HCT116 (cell line): ENCODE results near the gene LAP3. TPM values are rescaled to one million over a fixed set of nuclear protein-coding genes. Genes with fewer than 3 reads are reported as not detected.

Source experiments
- ATAC-seq: fragments of 200-7000 bp; cut with Tn5 transposase; 2 replicates; pipeline ENCODE4 v1.9.1; 2020; ENCODE audit warnings: mild to moderate bottlenecking, moderate library complexity
- BruUV-seq: library from RNA; stranded (reverse); fragments of 400-500 nt; replicated peaks from 2 replicates; lab custom pipeline; 2021; lab: Mats Ljungman, UMichigan
- CTCF ChIA-PET: fragments of 300-600 bp; sonication (Branson Sonifier 250); formaldehyde crosslinking; loops from one replicate; lab custom pipeline; 2021; ENCODE audit warnings: antibody characterized with exemption; lab: Charles Lee
- POLR2A ChIA-PET: fragments of 300-600, 350-600 bp; sonication (Branson Sonifier 250); formaldehyde crosslinking; loops from one replicate; lab custom pipeline; 2021; ENCODE audit warnings: antibody characterized with exemption; lab: Charles Lee
- RAD21 ChIA-PET, 2 experiments: fragments of 300-600 bp; sonication (Branson Sonifier 250); formaldehyde crosslinking; loops; one replicate each; lab custom pipeline; 2023; ENCODE audit warnings: low total read pairs in 2 of 2; ENCODE audit not compliant: uncharacterized antibody in 2 of 2, unreplicated experiment in 2 of 2, low non-redundant PET in 1 of 2; lab: Charles Lee
- DNase-seq: peaks from one replicate; pipeline ENCODE4 v3.0.0-alpha.2; 2010; ENCODE audit warnings: low read depth, low spot score
- H2AFZ ChIP-seq: fragments of 200-600 bp; shearing (Covaris generic), sonication (generic); 2 replicates; pipeline ENCODE4 v1.6.1; 2017; ENCODE audit warnings: low read depth, mixed run types, mixed read lengths, antibody characterized with exemption, low read length; ENCODE audit not compliant: poor library complexity, severe bottlenecking
- H3K27ac ChIP-seq: 2 replicates; pipeline ENCODE4 v1.5.1; 2012; ENCODE audit warnings: low read depth, low read length
- H3K27me3 ChIP-seq: fragments of 200-600 bp; sonication (generic); 2 replicates; pipeline ENCODE4 v1.6.1; 2016; ENCODE audit warnings: mixed run types, low read length, mixed read lengths; ENCODE audit not compliant: insufficient read depth
- H3K36me3 ChIP-seq, 2 experiments: fragments of 200-500 bp in 1 of 2; fragments of 200-600 bp in 1 of 2; sonication (Bioruptor generic) in 1 of 2; sonication (generic) in 1 of 2; 2 replicates each; pipeline versions ENCODE4 v1.5.1 to v1.6.1; 2014 to 2016; ENCODE audit warnings: low read length in 2 of 2, inconsistent platforms in 1 of 2, mixed read lengths in 1 of 2, mixed run types in 1 of 2; ENCODE audit not compliant: insufficient read depth in 2 of 2, control insufficient read depth in 1 of 2
- H3K4me1 ChIP-seq, 2 experiments: fragments of 200-600 bp in 1 of 2; sonication (generic) in 1 of 2; 2 replicates each; pipeline versions ENCODE4 v1.5.1 to v1.6.1; 2012 to 2017; ENCODE audit warnings: low read length in 2 of 2, inconsistent platforms in 1 of 2, mild to moderate bottlenecking in 1 of 2, mixed read lengths in 1 of 2, mixed run types in 1 of 2, moderate library complexity in 1 of 2; ENCODE audit not compliant: insufficient read depth in 2 of 2, control insufficient read depth in 1 of 2
- H3K4me2 ChIP-seq: fragments of 200-600 bp; sonication (generic); 2 replicates; pipeline ENCODE4 v1.6.1; 2017; ENCODE audit warnings: mixed run types, low read length, mixed read lengths
- H3K4me3 ChIP-seq, 2 experiments: fragments of 200-600 bp in 1 of 2; sonication (generic) in 1 of 2; replicated peaks in 1 of 2; 2 replicates each; pipeline ENCODE4 v1.5.1; 2011 to 2016; ENCODE audit warnings: low read length in 2 of 2, control low read depth in 1 of 2, low read depth in 1 of 2, mild to moderate bottlenecking in 1 of 2, mixed read lengths in 1 of 2, mixed run types in 1 of 2
- H3K79me2 ChIP-seq: fragments of 200-600 bp; sonication (generic); 2 replicates; pipeline ENCODE4 v1.6.1; 2017; ENCODE audit warnings: mild to moderate bottlenecking, mixed run types, low read length, moderate library complexity, mixed read lengths; ENCODE audit not compliant: insufficient read depth
- H3K9ac ChIP-seq: fragments of 200-600 bp; sonication (generic); 2 replicates; pipeline ENCODE4 v1.6.1; 2016; ENCODE audit warnings: low read length, mixed read lengths
- H3K9me2 ChIP-seq: fragments of 200-600 bp; sonication (generic), shearing (Covaris generic); 2 replicates; pipeline ENCODE4 v1.6.1; 2017; ENCODE audit warnings: mixed run types, mild to moderate bottlenecking, moderate library complexity; ENCODE audit not compliant: insufficient read depth
- H3K9me3 ChIP-seq, 2 experiments: fragments of 200-500 bp in 1 of 2; fragments of 200-600 bp in 1 of 2; sonication (Bioruptor generic) in 1 of 2; sonication (generic) in 1 of 2; 2 replicates each; pipeline ENCODE4 v1.6.1; 2014 to 2017; ENCODE audit warnings: low read length in 2 of 2, mixed read lengths in 2 of 2, inconsistent platforms in 1 of 2, low read depth in 1 of 2, mild to moderate bottlenecking in 1 of 2, mixed run types in 1 of 2, moderate library complexity in 1 of 2; ENCODE audit not compliant: control insufficient read depth in 1 of 2, insufficient read depth in 1 of 2
- H4K20me1 ChIP-seq: fragments of 200-600 bp; sonication (generic), shearing (Covaris generic); 2 replicates; pipeline ENCODE4 v1.6.1; 2017; ENCODE audit warnings: mixed run types, mild to moderate bottlenecking, moderate library complexity; ENCODE audit not compliant: insufficient read depth
- CBX3 ChIP-seq: IDR thresholded peaks from 2 replicates; pipeline ENCODE4 v1.6.1; 2012; ENCODE audit warnings: low read depth
- CEBPB ChIP-seq: IDR thresholded peaks from 2 replicates; pipeline ENCODE4 v1.6.1; 2012; ENCODE audit warnings: low read depth
- CTCF ChIP-seq, 3 experiments: fragments of 200-600 bp in 1 of 3; sonication (generic) in 1 of 3; IDR thresholded peaks in 2 of 3; conservative IDR thresholded peaks in 1 of 3; 2 replicates each; pipeline ENCODE4 v1.5.1; 2012 to 2017; ENCODE audit warnings: low read depth in 2 of 3, low read length in 2 of 3, antibody characterized with exemption in 1 of 3, borderline replicate concordance in 1 of 3, control low read depth in 1 of 3, mild to moderate bottlenecking in 1 of 3, mixed read lengths in 1 of 3, mixed run types in 1 of 3, moderate library complexity in 1 of 3; ENCODE audit not compliant: insufficient read depth in 1 of 3
- EGR1 ChIP-seq: IDR thresholded peaks from 2 replicates; pipeline ENCODE4 v1.6.1; 2012; ENCODE audit warnings: low read depth
- EZH2 ChIP-seq: fragments of 200-600 bp; sonication (generic); IDR thresholded peaks from 2 replicates; pipeline ENCODE4 v1.6.1; 2017; ENCODE audit warnings: antibody characterized with exemption, mixed run types
- EZH2phosphoT487 ChIP-seq: fragments of 200-600 bp; IDR thresholded peaks from 2 replicates; pipeline ENCODE4 v1.6.1; 2018; ENCODE audit warnings: antibody characterized with exemption, borderline replicate concordance
- FOSL1 ChIP-seq: IDR thresholded peaks from 2 replicates; pipeline ENCODE4 v1.6.1; 2012; ENCODE audit warnings: low read depth
- JUND ChIP-seq: IDR thresholded peaks from 2 replicates; pipeline ENCODE4 v1.6.1; 2012
- POLR2A ChIP-seq: IDR thresholded peaks from 2 replicates; pipeline ENCODE4 v1.7.0; 2011; ENCODE audit warnings: borderline replicate concordance; ENCODE audit not compliant: insufficient read depth, insufficient read length; ENCODE audit errors: extremely low read depth
- POLR2AphosphoS5 ChIP-seq: IDR thresholded peaks from 2 replicates; pipeline ENCODE4 v1.6.1; 2011; ENCODE audit warnings: mild to moderate bottlenecking, low read depth, low read length, moderate library complexity
- RAD21 ChIP-seq: IDR thresholded peaks from 2 replicates; pipeline ENCODE4 v1.6.1; 2012; ENCODE audit warnings: low read depth, mild to moderate bottlenecking
- SP1 ChIP-seq: IDR thresholded peaks from 2 replicates; pipeline ENCODE4 v1.6.1; 2012; ENCODE audit warnings: low read depth
- SRF ChIP-seq: IDR thresholded peaks from 2 replicates; pipeline ENCODE4 v1.6.1; 2012; ENCODE audit warnings: low read depth
- TCF7L2 ChIP-seq: IDR thresholded peaks from 2 replicates; pipeline ENCODE4 v1.7.0; 2011; ENCODE audit warnings: borderline replicate concordance, inconsistent platforms; ENCODE audit not compliant: insufficient read depth, insufficient read length; ENCODE audit errors: extremely low read depth
- ZFX ChIP-seq: fragments of 450-650 bp; IDR thresholded peaks from 2 replicates; pipeline ENCODE4 v1.6.1; 2017
- ZNF274 ChIP-seq: fragments of 200-500 bp; sonication (Bioruptor generic); IDR thresholded peaks from 2 replicates; pipeline ENCODE4 v1.6.1; 2014; ENCODE audit warnings: mild to moderate bottlenecking, low read depth, low read length, inconsistent platforms
- intact Hi-C: fragments of 100-400 bp; cut with micrococcal nuclease; formaldehyde crosslinking; loops from 2 replicates; pipeline ENCODE4 v1.10.0; 2022
- total RNA-seq: library from RNA; stranded (reverse); gene quantifications from one replicate; pipeline ENCODE4 v1.2.1, GENCODE V29; 2021; ENCODE audit not compliant: unreplicated experiment
- TF ChIP-seq, protein P1 (sequence below): IDR thresholded peaks from 2 replicates; pipeline ENCODE4 v1.6.1; 2012
- TF ChIP-seq, protein P2 (sequence below): IDR thresholded peaks from 2 replicates; pipeline ENCODE4 v1.6.1; 2012
- TF ChIP-seq, protein P3 (sequence below): IDR thresholded peaks from 2 replicates; pipeline ENCODE4 v1.6.1; 2011; ENCODE audit warnings: mild to moderate bottlenecking, low read length, moderate library complexity; ENCODE audit not compliant: insufficient replicate concordance; ENCODE audit errors: extremely low read depth

The LAP3 gene
- total RNA-seq, 1 experiment from 2014 or later: 59.9 TPM

GRCh38 chr4:17624821-17625220, 47.8 kb downstream of the LAP3 start:
- DNase-seq (no peak), ATAC-seq (no peak)
- ChIA-PET POLR2A (no interaction called here), CTCF (no interaction called here), RAD21 (no interaction called here)
- Histone ChIP-seq H3K9me2 (no peaks in the 10 kb centered on the region), H3K36me3 (peaks cover 70 to 72% of the 10 kb centered on the region in 2 experiments), H3K9me3 (no peaks in the 10 kb centered on the region), H3K27ac (no peak overlapping the region), H3K4me3 (no peak overlapping the region), H3K4me2 (no peak overlapping the region), H3K9ac (no peak overlapping the region), H3K4me1 (no peaks in the 10 kb centered on the region), H4K20me1 (no peaks in the 10 kb centered on the region), H3K27me3 (no peaks in the 10 kb centered on the region), H3K79me2 (peaks cover 66% of the 10 kb centered on the region), H2AFZ (no peak overlapping the region)
- no TSS peak for BruUV-seq
- intact Hi-C loops: no loop called here
- TF ChIP-seq POLR2AphosphoS5 (no peak), TCF7L2 (no peak), EGR1 (no peak), RAD21 (no peak), SRF (no peak), SP1 (no peak), CBX3 (no peak), JUND (no peak), ZNF274 (no peak), EZH2phosphoT487 (no peak), POLR2A (no peak)
- TF ChIP-seq, protein P1, sequence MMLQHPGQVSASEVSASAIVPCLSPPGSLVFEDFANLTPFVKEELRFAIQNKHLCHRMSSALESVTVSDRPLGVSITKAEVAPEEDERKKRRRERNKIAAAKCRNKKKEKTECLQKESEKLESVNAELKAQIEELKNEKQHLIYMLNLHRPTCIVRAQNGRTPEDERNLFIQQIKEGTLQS: no peak
- TF ChIP-seq, protein P2, sequence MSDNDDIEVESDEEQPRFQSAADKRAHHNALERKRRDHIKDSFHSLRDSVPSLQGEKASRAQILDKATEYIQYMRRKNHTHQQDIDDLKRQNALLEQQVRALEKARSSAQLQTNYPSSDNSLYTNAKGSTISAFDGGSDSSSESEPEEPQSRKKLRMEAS: no peak
- TF ChIP-seq, all 23 proteins: peak for 0

GRCh38 chr4:17630228-17630627, 53.2 kb downstream of the LAP3 start:
- H3K27ac ChIP-seq: no peak overlapping the region
- CTCF ChIA-PET: no interaction called here
- H3K9me2 ChIP-seq: no peaks in the 10 kb centered on the region
- no peak overlapping the region for H2AFZ ChIP-seq
- no peak overlapping the region for H3K4me2 ChIP-seq
- POLR2A ChIA-PET: no interaction called here
- peaks cover 50 to 63% of the 10 kb centered on the region in 2 experiments for H3K36me3 ChIP-seq
- no peak for DNase-seq
- no peaks in the 10 kb centered on the region for H3K27me3 ChIP-seq
- no peaks in the 10 kb centered on the region for H4K20me1 ChIP-seq
- no peaks in the 10 kb centered on the region for H3K4me1 ChIP-seq
- H3K4me3 ChIP-seq: no peak overlapping the region
- RAD21 ChIA-PET: no interaction called here
- BruUV-seq: no TSS peak
- peaks cover 37% of the 10 kb centered on the region for H3K79me2 ChIP-seq
- ATAC-seq: 0 out of 2 replicates have a peak, but pooled peaks have one; percentile 34
- intact Hi-C loops: no loop called here
- H3K9me3 ChIP-seq: no peaks in the 10 kb centered on the region
- H3K9ac ChIP-seq: no peak overlapping the region
- no peak for TF ChIP-seq CEBPB
- TF ChIP-seq POLR2AphosphoS5: no peak
- TF ChIP-seq CBX3: no peak
- TF ChIP-seq ZFX: no peak
- no peak for TF ChIP-seq CTCF (IDR thresholded peaks at IDR 0.05 in 2 of 3, conservative IDR thresholded peaks at IDR 0.05 in 1 of 3; ENCODE audit: borderline replicate concordance in 1 of 3, insufficient read depth in 1 of 3, low read depth in 2 of 3, low read length in 2 of 3)
- no peak for TF ChIP-seq JUND
- no peak for TF ChIP-seq SP1
- no peak for TF ChIP-seq EZH2
- no peak for TF ChIP-seq FOSL1
- no peak for TF ChIP-seq SRF
- TF ChIP-seq, protein P3, sequence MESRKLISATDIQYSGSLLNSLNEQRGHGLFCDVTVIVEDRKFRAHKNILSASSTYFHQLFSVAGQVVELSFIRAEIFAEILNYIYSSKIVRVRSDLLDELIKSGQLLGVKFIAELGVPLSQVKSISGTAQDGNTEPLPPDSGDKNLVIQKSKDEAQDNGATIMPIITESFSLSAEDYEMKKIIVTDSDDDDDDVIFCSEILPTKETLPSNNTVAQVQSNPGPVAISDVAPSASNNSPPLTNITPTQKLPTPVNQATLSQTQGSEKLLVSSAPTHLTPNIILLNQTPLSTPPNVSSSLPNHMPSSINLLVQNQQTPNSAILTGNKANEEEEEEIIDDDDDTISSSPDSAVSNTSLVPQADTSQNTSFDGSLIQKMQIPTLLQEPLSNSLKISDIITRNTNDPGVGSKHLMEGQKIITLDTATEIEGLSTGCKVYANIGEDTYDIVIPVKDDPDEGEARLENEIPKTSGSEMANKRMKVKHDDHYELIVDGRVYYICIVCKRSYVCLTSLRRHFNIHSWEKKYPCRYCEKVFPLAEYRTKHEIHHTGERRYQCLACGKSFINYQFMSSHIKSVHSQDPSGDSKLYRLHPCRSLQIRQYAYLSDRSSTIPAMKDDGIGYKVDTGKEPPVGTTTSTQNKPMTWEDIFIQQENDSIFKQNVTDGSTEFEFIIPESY: no peak
- TF ChIP-seq EGR1: no peak
